ENCODE measurements around the gene ZYX.
"Not testable (repeated sequence)": the region's sequence is repeated elsewhere in the genome, so short reads cannot be mapped to it uniquely, and the experiment has no call there.

Gene ZYX

DNA sequence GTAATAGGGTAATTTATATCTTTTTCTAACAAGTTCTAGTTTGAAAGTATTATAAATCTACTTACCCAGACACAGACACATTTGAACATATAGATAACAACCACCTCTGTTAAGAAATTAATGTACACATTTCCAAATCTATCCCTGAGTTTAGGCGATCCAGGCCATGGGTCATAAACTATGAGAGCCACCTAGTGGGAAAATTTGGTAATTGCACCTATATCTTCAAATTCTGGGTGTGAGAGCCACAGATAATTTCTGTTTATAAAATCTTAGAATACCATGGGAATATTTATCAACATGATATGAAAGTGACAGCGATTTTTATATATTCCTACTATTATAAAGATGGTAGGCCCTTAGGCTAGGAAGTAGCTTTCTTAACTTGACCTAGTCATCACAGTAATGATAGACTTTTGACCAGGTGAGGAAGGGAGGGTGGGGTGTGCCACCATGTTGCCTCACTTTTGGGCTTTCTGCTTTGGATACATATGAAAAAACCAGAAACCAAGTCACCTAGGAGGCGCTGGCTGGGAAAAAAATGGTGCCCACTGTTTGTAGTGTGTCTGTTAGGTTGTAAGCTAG, 35.5 kb downstream of the ZYX start:
- no peak for DNase-seq (ENCODE audit: extremely low read depth in 1 of 2, low read depth in 1 of 2)

DNA sequence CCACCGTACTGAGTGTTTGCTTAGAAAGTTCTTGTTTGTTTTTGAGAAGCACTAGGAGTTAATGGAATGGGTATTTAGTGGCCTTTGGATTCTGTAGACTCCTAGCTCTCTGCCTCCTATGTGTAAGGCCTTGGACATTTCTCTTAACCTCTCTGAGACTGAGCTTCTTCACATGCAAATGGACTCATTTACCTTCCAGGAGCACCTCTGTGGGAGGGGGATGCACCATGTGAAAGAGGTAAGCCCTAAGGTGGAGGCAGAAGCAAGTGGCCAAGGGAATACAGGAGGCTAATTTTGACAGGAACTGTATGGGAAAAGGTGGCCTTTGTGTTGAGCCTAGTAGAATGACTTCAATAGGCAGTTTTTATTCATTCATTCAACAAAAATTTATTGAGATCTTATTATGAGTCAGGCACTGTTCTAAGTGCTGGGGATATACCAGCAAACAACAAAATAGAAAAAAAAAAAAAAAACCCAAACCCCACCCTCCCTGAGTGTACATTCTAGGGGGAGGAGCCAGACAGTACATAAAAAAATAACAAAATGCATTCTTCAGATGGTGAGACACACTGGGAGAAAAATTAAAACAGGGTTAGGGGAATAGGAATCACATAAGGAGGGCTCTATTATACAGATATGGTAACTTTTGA, 36.7 kb downstream of the ZYX start:
- DNase-seq (ENCODE audit: extremely low read depth in 1 of 2, low read depth in 1 of 2): no peak

DNA sequence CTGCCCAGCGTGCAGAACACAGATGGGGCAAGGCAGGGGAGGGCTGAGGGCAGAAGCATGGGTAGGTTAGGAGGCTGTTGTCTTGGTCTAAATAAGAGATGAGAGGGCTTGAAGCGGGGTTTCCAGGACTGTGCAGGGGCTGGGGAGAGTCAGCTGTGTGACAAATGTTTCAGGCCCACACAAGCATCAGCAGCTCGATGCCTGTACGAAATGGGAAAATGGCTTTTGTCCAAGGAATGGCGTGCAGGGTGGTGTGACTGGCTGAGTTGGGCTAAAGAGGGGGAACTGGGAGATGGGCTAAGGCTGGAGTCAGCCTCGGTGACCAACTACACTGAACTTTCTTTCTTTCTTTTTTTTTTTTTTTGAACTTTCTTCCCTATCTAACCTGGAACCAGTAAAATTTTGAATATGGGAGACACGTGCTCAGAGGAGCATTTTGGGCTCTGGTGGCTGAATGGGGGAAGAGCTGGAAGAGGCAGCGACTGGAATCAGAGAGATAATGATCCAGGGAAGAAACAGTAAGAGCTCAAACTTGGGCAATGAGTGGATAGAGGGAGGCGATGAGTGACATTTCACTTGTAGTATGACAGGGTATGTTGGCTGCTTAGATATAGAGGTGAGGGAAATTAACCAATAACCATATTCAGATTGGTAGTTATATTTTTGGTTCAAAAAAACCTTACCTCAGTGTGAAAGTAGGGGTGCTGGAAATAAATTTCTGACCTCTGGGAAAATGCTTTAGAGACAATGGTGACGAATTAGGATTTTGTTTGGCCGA, 37.7 kb downstream of the ZYX start:
- DNase-seq (ENCODE audit: extremely low read depth in 1 of 2, low read depth in 1 of 2): no peak

DNA sequence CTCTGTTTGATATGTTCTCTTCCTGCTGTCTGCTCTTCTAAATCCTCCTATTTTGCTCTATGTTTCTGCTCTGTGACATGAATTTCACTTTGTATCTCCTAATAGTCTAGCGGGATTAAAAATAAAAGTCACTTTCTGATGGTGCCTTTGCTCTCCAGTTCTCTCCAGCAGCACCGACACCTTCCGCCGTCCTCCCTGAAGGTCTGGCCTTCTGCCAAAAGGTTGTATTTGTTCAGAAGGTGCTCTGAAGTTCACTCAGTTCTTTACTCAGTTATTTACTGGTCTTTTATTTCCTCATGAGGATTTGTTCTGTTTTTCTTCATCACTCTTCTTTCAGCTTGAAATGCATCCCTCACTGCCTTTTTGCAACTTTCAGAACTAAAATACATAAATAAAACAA, 38.7 kb downstream of the ZYX start:
- DNase-seq (ENCODE audit: extremely low read depth in 1 of 2, low read depth in 1 of 2): no peak

DNA sequence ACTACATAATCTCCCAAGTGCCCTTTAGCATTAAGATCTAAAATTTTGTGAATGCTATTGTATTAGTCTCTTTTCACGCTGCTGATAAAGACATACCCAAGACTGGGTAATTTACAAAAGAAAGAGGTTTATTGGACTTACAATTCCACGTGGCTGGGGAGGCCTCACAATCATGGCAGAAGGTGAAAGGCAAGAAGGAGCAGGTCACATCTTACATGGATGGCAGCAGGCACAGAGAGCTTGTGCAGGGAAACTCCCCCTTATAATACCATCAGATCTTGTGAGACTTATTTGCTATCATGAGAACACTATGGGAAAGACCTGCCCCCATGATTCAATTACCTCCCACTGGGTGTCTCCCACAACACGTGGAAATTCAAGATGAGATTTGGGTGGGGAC, 39.5 kb downstream of the ZYX start:
- DNase-seq (ENCODE audit: extremely low read depth in 1 of 2, low read depth in 1 of 2): not testable (repeated sequence)

DNA sequence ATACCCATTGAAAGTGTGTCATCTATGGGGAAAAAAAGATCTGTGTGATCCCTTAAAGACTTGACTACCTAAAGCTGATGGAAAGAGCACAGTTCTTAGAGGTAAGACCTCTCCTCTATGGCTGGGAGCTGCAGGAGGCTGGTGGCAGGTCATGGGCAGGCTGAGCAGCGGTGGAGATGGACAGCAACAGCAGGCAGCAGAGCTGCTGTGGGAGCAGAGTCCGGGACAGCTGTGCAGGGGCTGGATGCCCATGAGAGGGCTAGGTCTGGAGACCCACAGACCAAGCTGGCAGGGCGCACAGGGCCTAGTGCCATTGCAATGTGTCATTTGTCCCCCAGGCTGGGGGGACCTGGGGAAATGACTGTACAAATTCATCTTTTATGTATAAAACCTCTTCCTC, 40.9 kb downstream of the ZYX start:
- DNase-seq (ENCODE audit: extremely low read depth in 1 of 2, low read depth in 1 of 2): no peak

DNA sequence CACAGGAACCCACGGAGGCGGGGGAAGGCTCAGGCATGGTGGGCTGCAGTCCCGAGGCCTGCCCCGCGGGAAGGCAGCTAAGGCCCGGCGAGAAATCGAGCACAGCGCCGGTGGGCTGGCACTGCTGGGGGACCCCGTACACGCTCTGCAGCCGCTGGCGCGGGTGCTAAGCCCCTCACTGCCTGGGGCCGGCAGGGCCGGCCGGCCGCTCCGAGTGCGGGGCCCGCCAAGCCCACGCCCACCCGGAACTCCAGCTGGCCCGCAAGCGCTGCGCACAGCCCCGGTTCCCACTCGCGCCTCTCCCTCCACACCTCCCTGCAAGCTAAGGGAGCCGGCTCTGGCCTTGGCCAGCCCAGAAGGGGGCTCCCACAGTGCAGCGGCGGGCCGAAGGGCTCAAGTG, 43.3 kb downstream of the ZYX start:
- not testable (repeated sequence) for DNase-seq (ENCODE audit: extremely low read depth in 1 of 2, low read depth in 1 of 2)

DNA sequence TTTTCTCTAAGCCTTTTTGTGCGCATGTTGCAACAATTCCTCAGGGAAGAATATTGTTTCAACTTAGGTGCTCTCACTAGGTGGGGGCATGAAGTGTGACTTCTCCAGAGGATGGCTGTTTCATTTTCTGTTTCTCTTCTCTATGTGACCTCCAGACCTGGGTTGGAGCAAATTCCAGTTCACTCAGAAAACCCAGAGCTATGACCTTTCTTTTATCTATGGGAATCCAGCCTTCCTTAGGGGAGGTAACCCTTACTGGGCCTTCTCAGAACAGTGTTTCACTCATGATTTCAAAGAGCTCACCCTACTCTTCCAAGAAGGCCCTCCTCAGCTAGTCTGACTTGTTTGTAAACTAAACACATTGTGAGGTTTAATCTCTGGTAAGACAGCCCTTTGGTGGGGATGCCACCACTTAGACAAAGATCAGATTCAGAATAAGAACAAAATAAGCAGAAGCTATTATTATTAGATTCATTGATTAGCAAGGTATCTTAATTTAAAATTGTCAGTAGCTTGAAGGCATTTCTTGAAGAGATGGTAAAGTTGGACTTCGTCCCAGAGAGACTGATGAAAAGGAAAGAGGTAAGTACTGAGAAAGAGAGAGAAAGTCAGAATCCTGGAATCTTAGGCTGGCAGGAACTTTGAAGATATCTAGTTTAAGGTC, 45.5 kb downstream of the ZYX start:
- no peak for DNase-seq (ENCODE audit: extremely low read depth in 1 of 2, low read depth in 1 of 2)

DNA sequence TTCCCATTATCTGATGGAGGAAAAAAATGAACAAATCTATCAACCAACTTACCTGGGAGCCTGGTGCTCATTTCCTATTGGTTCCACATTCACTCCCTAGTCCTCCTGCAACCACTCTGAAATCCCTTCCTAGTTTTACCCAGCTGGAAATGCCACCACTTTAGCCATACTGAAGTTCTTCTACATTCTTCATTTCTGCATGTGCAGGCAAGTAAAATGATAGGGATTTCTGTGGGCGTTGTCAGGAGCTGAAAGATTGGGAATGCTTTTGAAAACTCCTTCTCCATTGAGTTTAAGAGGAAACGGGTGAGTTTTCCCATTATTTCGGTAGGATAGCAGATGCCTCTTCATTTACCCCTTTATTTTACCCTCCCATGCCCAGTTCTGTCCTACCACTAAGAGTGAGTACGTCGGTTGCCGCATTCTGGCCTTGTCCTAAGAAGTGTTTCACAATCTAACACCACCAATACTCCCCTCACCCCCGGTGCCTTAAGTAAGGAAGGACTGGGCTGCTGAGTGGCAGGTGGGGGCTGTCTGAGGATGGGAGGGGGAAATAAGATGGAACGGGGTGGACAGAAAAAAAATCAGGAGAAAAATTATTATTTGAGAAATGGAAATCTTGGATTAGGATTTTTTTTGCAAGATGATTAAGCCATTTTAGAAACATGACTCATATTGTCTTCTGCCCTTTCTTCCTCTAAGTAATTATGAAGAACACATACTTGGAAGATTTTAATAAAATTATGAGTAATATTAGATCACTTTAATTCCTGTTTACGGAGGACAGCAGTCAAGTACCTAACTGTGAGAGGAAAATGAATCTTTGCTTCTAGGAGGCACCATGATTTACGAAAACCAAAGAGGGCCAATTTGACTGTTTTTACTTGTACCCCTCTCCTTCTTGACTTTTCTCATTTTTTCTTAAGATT, 48.9 kb downstream of the ZYX start:
- DNase-seq (ENCODE audit: extremely low read depth in 1 of 2, low read depth in 1 of 2): no peak

DNA sequence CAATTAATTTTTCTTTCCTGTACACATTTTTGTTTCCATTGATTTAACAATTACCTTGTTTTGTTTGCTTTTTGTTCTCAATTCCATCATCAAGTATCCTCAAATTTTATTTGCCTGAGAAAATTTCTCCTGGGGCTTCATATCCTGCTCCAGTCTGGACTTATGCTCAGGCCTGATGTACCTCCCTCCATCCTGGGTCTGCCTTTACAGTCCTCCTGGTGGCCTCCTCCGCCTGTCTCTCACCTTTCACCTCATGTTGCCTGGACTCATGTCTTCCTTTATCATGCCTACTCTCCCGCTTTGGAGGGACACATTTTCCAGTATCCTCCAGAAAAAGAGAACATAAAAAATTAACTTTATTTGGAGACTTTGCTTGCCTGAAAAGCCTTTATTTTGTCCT, 50.0 kb downstream of the ZYX start:
- no peak for DNase-seq (ENCODE audit: extremely low read depth in 1 of 2, low read depth in 1 of 2)

DNA sequence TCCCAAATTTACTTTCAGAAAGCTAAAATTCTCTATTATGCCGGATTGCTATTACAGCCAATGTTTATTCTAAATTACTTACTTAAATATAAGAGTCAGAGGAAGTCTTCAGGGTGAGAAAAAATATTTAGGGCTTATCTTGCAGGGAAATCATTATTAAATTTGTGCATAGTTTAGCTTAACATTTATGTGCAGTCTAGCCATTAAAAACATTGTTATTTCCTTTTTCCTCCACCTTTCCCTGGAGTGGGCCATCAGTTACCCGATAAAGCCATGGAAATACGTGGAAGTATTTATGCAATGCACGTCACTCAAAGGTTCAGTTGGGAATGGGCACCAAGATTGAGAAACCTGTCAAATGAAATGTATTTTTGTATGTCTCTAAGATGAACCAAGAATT, 52.6 kb downstream of the ZYX start:
- DNase-seq (ENCODE audit: extremely low read depth in 1 of 2, low read depth in 1 of 2): no peak

DNA sequence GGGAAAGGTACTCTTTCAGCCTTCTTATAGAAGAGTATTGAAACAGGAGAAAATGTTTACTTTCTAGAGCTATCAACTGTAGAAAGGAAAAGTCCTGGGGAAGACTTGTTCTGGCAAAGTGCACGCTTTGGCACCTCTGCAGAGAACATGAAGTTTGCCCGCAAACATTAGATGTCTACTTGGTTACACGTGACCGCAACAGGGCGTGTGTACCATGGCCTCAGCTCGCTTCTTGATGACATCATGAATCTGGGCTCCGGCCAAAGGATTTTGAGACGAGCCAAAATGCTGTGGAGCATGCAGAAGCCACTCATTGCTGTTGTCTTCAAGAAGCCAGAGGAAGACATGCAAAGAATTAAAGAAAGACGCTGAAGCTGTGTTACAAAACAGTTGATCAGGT, 53.5 kb downstream of the ZYX start:
- DNase-seq (ENCODE audit: extremely low read depth in 1 of 2, low read depth in 1 of 2): no peak

DNA sequence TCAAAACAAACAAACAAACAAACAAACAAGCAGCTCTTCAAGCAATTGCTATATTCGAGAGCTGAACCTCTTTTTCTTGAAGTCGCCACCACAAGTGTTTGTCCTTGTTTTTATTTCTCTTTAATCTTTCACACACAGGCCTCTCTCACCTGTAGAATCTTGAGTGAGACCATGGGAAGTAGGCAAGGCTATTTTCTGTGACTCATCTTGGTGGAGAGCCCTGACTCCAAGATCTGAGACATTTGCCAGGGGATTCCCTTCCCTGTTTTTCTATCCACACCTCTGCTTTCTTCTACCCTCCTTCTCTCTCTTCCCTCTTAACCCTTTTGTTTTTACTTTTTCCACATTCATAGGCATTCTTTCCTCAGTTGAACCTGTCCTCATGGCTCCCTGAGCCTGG, 54.1 kb downstream of the ZYX start:
- DNase-seq (ENCODE audit: extremely low read depth in 1 of 2, low read depth in 1 of 2): no peak

DNA sequence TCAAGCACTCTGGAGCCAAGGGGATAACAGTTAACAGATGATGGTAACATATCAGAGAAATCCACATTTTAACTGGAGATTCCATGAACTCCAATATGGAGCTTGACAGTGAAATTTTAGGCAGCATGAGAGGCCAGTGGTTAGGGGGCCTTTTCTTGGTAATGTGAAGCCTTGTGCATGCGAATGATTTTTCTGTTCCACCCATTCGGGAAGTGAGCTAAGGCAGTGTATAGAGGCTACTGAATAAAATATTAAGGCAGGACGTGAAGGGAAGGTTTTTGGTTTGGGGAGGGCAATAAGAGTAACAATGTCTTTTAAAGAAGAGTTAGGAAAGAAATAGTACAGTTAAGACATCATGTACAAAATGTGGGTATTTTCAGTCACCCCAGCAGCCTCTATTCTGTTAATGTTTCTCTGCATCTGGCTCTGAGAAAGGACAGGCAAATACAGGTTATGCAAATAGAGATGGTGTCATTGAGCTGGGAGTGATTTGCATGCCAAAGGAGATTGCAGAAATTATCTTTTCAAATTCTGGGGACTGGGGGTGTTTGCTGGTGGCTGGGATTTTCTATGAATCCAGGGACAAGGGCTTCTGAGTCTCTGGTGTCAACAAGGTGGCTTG, 55.3 kb downstream of the ZYX start:
- DNase-seq (ENCODE audit: extremely low read depth in 1 of 2, low read depth in 1 of 2): no peak

DNA sequence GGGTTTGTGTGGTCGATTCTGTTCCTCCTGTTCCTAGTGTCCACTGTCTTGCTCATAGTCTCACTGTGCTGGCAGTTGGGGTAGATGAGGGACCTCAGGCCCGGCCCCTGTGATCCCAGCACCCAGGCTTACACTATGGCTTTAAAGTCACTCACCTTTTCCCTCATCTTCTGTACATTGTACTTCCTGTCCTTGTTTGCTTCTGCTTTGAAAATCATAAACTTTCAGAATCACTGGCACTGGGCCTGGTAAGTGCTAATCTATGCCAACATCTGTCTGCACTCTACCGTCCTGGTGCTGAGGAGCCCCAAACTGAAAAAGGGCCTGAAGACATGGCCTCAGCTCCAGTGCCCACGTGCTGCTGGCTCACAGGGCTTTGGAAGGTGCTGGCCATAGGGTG, 56.4 kb downstream of the ZYX start:
- DNase-seq (ENCODE audit: extremely low read depth in 1 of 2, low read depth in 1 of 2): no peak

DNA sequence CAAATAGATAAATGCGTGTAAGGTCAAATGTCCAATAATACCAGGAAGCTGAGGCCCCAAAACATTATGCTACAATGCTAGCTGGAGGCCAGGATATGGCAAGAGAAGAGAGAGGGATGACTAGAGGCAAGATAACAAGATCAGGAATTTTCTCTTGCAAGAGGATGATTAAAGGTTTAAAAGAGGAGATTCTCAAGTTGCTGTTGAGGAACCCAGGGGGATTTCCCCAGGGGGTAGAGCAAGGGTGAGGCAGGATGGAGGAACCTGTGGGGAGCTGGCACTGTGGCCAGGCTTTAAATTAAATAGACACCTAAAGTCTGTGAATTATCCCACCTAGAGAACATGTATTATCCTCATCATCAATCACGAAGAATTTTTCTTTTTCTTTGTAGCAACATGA, 58.7 kb downstream of the ZYX start:
- no peak for DNase-seq (ENCODE audit: extremely low read depth in 1 of 2, low read depth in 1 of 2)
